ENCODE data around the gene NTN1. TPM values are rescaled to one million over a fixed set of nuclear protein-coding genes. Genes with fewer than 3 reads are reported as not detected.
A peak's percentile ranks its signal among the peaks of the same experiment; 100 is the strongest.
"Not testable (repeated sequence)": the region's sequence is repeated elsewhere in the genome, so short reads cannot be mapped to it uniquely, and the experiment has no call there.

NTN1 gene
- 1.1 TPM for total RNA-seq

DNA sequence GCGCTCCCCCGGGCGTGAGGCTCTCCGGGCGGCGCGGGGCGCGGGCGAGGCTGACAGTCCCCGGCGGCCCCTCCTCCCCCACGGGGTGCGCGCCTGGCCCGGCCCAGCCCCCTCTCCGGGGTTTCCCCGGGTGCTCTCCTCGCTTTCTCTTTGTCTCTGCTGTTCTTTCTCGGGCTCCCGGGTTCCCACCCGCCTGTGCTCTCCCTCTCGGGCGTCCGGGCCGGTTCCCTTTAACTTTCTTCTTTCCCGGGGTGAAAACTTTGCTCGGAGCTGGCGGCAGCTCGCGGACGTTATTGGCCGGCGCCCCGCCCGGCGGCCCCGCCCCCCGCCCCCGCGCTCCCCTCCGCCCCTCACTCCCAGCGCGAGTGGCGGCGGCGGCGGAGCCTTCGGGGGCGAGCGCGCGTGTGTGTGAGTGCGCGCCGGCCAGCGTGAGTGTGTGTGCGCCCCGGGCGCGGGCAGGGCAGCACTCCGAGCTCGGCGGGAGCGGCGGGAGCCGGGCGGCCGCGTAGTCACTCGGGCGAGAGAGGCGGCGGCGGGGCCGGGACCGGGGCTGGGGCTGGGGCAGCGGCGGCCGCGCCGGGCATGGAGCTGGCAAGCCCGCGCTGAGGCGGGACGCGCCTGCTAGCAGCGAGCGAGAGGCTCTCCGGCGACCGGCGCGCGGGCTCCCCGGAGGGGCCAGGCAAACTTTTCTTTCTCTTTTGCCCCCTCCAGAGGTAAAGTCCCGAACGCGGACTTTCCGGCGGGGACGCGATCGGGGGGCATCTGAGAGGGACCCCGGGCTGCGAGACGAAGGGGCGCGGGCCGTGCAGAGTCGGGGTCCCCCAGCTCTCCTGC lies at the start of gene NTN1:
TSS of gene NTN1 (plus strand) at position 353 of the 834 bp plus-strand sequence. CDS start 864 bp downstream, outside the sequence.
- peak in 2 of 3 donors; percentile 62 to 65 for DNase-seq (ENCODE audit: low read depth in 2 of 3, low spot score in 2 of 3)

DNA sequence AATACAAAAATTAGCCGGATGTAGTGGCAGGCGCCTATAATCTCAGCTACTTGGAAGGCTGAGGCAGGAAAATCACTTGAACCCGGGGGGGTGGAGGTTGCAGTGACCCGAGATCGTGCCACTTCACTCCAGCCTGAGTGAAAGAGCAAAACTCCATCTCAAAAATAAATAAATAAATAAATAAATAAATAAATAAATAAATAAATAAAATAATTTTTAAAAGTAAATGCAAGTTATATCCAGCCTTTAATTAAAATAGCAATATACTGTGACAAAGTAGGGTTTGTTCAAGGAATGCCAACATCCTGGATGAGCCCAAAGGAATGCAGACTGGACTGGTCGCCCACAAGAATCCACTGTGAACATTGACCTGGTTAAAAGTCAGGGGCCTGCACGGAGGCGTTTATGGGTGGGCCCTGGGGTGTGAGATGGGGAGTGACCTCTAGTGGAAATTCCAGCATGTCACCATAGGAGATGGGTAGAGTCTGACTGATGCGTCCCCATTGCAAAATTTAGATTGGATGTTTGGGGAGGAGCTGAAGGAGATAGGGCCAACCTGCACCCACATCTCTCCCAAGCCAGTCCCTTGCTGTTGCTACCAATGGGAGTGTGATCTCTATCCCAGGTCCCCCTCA lies 46.1 kb upstream of the NTN1 start:
- no peak for DNase-seq (ENCODE audit: low read depth in 2 of 3, low spot score in 2 of 3)

GRCh38 chr17:8976638-8977037 lies 44.7 kb upstream of the NTN1 start:
- DNase-seq (ENCODE audit: low read depth in 2 of 3, low spot score in 2 of 3), result no peak

GRCh38 chr17:8979715-8980114 lies 41.6 kb upstream of the NTN1 start:
- no peak for DNase-seq (ENCODE audit: low read depth in 2 of 3, low spot score in 2 of 3)

GRCh38 chr17:8981443-8981842 lies 39.9 kb upstream of the NTN1 start:
- no peak for DNase-seq (ENCODE audit: low read depth in 2 of 3, low spot score in 2 of 3)

DNA sequence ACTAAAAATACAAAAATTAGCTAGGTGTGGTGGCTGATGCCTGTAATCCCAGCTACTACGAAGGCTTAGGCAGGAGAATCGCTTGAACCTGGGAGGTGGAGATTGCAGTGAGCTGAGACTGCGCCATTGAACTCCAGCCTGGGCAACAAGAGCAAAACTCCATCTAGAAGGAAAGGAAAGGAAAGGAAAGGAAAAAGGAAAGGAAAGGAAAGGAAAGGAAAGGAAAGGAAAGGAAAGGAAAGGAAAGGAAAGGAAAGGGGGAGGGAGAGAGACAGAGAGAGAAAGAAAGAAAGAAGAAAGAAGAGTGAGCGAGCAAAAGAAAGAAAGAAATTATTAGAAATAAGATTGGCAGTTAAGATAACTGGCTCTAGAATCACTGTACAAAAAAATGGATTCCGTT lies 37.1 kb upstream of the NTN1 start:
- not testable (repeated sequence) for DNase-seq (ENCODE audit: low read depth in 2 of 3, low spot score in 2 of 3)

GRCh38 chr17:8985054-8985701 lies 36.1 kb upstream of the NTN1 start:
- no peak for DNase-seq (ENCODE audit: low read depth in 2 of 3, low spot score in 2 of 3)

DNA sequence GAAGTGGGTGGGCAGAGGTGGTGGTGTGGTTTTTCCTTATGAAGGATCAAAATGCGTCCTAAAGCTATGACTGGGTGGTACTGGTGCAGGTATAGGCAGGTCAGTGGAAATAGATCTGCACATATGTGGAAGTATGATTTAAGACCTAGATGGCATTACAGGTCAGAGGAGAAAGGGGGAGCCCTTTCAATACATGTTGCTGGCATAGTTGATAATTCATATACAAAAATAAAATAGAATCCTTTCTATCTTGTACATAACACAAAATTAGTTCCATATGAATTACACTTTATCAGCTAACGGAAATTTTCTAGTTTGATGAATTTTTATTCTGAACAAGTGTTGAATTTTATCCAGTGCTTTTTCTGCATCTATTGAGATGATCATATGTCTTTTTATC lies 35.0 kb upstream of the NTN1 start:
- DNase-seq (ENCODE audit: low read depth in 2 of 3, low spot score in 2 of 3), result no peak

DNA sequence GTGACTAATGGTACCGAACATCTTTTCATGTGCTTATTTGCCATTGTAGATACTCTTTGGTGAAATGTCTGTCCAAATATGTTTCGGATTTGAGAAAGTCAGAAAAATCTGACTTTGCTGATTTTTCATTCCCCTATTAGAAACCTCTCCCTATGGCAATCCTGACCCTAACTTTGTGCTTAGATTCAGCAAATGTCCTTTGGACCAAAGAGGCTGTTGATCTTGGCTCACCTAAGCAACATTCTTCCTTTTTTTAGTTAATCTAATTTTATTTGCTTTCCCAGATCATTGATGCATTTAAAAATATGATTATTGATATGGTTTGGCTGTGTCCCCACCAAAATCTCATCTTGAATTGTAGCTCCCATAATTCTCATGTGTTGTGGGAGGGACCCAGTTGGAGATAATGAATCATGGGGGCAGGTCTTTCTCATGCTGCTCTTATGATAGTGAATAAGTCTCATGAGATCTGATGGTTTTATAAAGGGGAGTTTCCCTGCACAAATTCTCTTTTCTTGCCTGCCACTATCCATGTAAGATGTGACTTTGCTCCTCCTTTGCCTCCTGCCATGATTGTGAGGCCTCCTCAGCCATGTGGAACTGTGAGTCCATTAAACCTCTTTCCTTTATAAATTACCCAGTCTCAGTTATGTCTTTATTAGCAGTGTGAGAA lies 32.9 kb upstream of the NTN1 start:
- DNase-seq (ENCODE audit: low read depth in 2 of 3, low spot score in 2 of 3), result not testable (repeated sequence)

DNA sequence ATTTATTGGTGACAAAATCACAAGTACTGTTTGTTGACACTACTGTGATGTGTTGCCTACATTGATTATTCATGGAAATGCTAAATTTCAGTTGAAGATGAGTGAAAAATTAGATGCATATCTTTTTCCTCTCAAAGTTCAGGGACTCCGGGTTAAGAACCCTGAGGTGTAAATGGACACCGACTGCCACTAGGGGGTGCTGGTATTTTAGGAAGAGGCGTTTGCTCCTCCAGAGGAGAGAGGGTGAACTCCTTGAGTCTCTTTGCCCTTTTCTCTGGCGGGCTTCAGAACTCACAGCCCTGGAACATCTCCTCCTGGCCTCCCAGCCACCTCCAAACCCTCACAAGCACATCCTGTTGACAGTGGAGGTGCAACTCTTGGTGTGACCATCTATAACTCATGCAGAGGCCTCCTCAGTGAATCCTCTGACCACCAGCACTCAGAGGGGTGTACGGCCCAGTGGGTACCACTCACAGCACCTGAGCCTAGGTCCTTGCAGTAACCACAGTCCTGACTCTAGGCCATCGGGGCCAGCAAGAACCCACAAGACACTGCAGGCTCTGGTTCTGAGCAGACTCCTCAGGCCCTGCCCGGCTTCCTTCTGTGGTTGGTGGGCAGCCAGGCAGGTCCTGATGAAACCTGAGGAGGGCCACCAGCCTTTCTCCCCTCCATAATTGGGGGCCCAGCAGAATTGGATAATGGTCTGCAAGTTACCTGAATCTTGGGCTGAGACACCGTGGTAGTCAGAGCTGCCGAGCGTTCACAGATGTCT lies 29.6 kb upstream of the NTN1 start:
- peak; percentile 36 to 85 (median 68) for DNase-seq (ENCODE audit: low read depth in 2 of 3, low spot score in 2 of 3)

DNA sequence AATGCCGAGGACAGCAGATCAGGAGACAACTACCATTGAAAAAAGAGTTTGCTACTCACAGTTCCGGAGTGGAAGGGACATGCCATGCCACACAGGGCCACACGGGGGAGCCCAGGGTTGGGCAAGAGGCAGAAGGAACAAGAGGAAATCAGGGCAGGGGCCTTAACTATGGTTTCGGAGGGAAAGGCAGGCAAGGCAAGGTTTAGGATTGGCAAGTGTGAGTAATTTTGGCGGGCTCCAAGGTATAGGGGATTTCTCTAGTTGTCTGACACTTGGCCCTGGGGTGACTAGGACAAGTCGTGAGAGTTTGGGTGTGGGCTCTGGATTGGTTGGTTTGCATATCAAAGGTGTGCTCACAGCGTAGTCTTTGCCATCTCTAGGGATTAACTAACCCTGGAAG lies 27.0 kb upstream of the NTN1 start:
- DNase-seq (ENCODE audit: low read depth in 2 of 3, low spot score in 2 of 3), result peak in 1 of 3 donors; percentile 50

DNA sequence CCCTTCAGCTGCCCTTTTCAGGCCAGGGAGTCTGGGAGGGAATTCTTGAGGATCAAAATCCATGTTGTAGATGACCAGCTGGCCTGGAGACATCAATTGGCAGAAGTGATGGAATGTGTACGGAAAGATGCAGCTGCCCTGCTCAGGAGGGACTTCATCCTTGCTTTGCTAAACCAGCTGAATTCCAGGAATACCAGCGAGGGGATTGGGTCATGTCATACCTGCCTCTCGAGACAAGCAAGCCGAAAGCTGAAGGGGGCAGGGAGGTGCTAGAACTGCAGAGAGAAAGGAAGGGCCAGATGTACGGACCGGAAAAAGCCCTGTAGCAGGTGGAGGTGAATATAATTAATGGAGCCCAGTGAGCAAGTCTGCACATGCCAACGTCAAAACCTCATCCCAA lies 25.6 kb upstream of the NTN1 start:
- DNase-seq (ENCODE audit: low read depth in 2 of 3, low spot score in 2 of 3), result no peak

- DNase-seq (ENCODE audit: low read depth in 2 of 3, low spot score in 2 of 3), result peak; percentile 59 to 79 (median 70)
Measured at GRCh38 chr17:8997994-8998628, 23.2 kb upstream of the NTN1 start.

DNA sequence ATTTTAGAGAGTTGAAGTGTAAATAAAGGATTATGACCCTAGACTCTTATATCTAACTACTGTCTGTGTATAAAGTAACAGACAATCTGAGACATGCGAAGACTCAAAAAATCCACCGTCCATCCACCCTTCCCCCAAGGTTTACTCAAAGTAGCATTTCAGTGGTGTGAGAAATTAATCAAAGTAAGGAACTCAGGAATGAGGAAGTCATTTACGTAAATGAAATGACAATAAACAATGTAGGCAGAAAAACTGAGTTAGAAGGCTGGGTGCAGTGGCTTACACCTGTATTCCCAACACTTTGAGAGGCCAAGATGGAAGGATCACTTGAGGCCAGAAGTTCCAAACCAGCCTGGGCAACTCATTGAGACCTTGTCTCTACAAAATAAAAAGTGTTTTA lies 19.8 kb upstream of the NTN1 start:
- DNase-seq (ENCODE audit: low read depth in 2 of 3, low spot score in 2 of 3), result no peak

DNA sequence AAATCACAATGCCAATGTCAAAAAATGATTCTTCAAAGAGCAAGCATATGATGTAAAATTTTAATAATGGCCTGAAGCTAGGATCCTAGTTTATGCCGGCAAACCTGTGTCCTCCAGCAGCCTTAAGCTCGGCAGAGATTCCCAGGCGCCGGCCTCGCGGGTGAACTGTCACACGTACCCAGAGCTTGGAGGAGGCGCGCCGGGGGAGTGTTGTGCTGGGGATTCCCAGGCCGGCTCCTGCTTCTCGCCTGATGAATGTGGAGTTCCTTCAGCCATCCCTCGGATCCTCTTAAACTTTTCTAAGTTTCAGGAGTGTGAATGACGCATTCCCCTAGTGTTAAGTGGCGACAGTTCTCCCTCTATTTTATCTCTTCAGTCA lies 19.1 kb upstream of the NTN1 start:
- no peak for DNase-seq (ENCODE audit: low read depth in 2 of 3, low spot score in 2 of 3)

DNA sequence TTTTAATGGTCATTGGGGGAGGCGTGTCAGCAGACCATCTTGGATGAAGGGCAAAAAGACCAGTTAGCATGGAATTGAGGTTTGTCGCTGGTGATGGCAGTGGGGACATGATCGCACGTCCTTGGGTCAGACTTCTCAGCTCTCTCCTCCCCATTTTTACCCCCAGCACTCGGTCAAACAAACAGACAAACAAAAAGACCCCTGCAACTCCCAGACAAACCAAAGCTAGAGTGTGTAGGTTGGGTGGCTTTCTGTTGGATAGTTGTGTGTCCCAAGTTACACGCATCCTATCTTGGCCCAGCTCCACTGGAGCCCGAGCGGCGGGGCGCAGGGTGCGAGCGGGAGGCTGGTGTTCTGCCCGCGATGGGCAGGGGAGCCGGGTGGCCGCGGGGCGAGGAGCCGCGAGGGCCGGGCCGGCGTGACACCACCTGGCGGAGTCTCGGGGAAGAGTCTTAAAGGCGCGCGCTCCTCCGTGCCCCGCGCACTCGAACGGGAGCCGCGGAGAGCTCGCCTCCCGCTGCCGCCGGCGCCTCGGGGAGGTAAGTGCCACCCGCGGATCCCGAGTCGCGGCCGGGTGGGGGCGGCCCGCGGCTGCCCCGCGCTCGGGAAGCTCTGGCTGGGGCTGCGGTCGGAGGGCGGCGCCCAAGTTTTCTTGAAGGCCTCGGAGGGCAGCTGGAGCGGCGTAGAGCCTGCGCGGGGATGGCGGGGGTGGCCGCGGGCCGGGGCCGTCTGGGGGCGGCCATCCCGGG lies 18.5 kb upstream of the NTN1 start:
- DNase-seq (ENCODE audit: low read depth in 2 of 3, low spot score in 2 of 3), result peak in 1 of 3 donors; percentile 46

DNA sequence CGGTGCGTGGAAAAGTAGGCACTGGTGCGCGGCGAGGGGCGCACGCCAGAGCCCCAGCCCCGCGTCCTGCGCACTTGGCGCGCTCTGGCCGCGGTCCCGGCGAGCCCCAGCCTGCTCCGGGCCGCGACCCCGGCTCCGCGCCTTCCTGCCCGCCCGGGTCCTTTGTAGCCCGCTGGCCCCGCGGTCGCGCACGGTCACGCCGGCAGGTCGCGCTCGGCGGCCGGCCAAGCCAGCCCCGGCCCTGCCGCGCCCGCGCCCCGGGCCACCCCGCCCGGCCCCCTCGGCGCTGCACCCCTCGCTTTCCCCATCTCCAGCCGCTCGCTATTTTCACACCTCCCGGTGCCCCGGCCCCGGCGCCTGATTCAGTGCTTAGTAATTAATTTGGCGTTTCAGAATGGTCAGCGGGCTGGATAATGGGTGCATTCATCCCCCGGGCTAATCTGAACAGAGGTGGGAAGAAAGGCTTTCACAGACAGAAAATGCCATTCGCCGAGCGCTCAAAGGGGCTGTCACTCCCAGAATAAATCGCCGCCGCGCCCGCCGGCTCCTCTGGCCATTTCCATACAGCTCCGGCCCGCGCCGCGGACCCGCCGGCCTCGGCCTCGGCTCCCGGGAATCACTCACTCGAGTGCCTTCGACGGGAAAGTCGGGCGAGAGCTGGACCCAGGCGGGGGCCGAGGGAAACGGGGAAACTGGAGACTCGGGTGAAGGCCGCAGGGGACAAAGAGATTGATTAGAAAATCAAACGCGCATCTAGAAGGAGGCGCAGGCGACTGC lies 17.8 kb upstream of the NTN1 start:
- DNase-seq (ENCODE audit: low read depth in 2 of 3, low spot score in 2 of 3), result no peak
